ENCODE measurements around the gene PPP2R2C. TPM values are rescaled to one million over a fixed set of nuclear protein-coding genes. Genes with fewer than 3 reads are reported as not detected.

Gene PPP2R2C
- polyA plus RNA-seq (2012; ENCODE audit: low read depth, missing spikeins) = 0.12 TPM

DNA sequence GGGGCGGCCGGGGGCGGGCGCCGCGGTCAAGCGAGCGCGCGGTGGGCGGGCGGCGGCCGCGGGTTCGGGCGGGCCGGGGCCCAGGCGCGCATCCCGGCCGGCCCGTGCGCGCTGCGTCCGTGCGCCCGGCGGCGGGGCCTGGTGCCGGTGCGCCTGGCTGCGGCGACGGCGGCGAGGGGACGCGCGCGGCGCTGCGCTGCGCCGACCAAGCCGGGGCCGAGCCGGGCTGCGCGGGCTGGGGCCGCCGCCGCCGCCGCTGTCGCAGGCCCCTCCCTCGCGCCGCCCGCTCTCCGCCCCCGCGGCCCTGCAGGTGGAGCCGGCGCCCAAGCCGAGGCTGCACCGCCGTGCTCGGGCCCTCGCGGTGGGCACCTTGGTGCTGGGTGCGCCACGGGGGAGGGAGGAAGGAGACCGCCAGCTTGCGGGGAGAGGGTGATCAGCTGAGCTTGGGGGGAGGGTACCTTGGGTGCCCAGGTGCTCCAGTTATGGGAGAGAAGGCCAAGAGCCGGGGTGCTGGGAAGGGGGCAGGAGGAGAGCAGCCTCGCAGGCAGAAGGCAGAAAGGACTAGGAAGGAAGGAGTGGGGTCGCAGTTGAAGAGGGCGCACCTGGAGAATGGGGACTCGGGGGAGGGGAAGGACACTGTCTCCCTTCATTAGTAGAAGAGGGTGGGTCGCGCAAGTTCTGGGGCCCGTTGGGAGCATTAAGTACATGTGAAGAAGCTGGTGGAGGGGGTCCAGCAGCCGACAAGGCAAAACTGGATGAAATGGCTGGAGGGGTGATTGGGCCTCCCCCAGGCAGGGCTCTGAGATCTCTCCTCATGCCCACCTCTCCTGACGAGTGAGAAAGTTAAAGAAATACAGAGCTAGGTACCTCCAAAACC lies at the start of gene PPP2R2C:
PPP2R2C (minus strand) TSS at position 228 of the 877 bp plus-strand sequence. CDS start 385 bp downstream, outside the sequence.
- FAIRE-seq (no peak), DNase-seq (ENCODE audit: insufficient read length, low spot score) (no peak)
- no peak for TF ChIP-seq POLR2AphosphoS5 (IDR thresholded peaks at IDR 0.05; ENCODE audit: low read depth, low read length)
- TF ChIP-seq SPI1 (IDR thresholded peaks at IDR 0.05; ENCODE audit: low read depth, low read length) = no peak
- TF ChIP-seq TAF1 (IDR thresholded peaks at IDR 0.05; ENCODE audit: low read depth, low read length) = no peak
- TF ChIP-seq PAX5 (IDR thresholded peaks at IDR 0.05; ENCODE audit: insufficient read depth, low read length, severe bottlenecking) = no peak
- no peak for TF ChIP-seq POU2F2 (IDR thresholded peaks at IDR 0.05; ENCODE audit: low read depth, low read length)
- no peak for TF ChIP-seq POLR2A (IDR thresholded peaks at IDR 0.05; ENCODE audit: low read depth, low read length)

DNA sequence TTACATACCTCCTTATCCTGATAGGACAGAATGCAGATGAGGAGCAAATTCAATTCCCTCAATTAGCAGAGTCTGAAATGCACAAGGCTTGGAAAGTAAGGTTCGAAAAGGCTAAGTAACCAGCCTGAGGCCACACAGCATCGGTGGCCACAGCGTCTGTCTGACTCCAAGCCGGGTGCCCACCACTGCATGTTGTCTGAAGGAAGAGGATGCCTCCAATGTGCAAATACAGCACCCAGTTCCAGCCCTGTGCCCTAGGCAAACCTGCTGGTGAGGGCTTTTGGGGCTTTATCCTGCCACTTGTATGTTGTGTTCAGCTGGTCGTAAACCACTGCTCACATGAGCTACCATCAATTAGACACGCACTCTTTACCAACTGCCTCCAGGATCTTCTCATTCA lies 48.6 kb upstream of the PPP2R2C start:
- DNase-seq (ENCODE audit: insufficient read length, low spot score) (no peak), FAIRE-seq (no peak)
- TF ChIP-seq POLR2A (IDR thresholded peaks at IDR 0.05; ENCODE audit: low read depth, low read length) (no peak), POLR2AphosphoS5 (IDR thresholded peaks at IDR 0.05; ENCODE audit: low read depth, low read length) (no peak)

DNA sequence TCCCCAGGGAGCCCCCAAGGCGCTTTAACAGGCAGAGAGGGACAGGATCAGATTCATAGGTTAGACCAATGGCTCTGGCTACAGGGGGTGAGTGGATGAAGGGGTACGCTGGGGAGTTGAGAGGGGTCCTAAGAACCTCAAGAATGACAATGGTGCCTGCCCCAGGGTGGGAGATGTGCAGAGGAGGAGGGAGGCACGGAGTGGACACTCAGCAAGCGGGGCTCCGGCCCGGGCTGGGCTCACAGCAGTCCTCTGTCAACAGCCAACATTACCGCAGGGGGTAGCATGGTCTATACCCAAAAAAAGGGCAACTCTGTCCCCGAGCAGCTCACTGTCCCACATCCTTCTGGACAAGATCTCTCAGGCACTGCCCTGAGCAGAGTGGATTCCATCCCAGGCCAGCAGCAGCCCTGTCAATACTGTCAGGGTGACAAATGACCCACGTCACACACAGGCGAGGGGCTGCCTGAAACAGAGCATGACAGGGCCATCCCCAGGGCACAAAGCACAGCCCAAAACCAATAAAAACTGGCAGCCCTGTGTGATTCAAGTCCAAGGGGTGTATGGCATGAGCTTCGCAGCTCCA lies 47.7 kb upstream of the PPP2R2C start:
- DNase-seq (ENCODE audit: insufficient read length, low spot score) = no peak
- FAIRE-seq = no peak
- no peak for TF ChIP-seq PAX5 (IDR thresholded peaks at IDR 0.05; ENCODE audit: insufficient read depth, low read length, severe bottlenecking)
- TF ChIP-seq TAF1 (IDR thresholded peaks at IDR 0.05; ENCODE audit: low read depth, low read length) = no peak
- no peak for TF ChIP-seq POU2F2 (IDR thresholded peaks at IDR 0.05; ENCODE audit: low read depth, low read length)
- no peak for TF ChIP-seq POLR2AphosphoS5 (IDR thresholded peaks at IDR 0.05; ENCODE audit: low read depth, low read length)
- TF ChIP-seq POLR2A (IDR thresholded peaks at IDR 0.05; ENCODE audit: low read depth, low read length) = no peak
- TF ChIP-seq SPI1 (IDR thresholded peaks at IDR 0.05; ENCODE audit: low read depth, low read length) = no peak

DNA sequence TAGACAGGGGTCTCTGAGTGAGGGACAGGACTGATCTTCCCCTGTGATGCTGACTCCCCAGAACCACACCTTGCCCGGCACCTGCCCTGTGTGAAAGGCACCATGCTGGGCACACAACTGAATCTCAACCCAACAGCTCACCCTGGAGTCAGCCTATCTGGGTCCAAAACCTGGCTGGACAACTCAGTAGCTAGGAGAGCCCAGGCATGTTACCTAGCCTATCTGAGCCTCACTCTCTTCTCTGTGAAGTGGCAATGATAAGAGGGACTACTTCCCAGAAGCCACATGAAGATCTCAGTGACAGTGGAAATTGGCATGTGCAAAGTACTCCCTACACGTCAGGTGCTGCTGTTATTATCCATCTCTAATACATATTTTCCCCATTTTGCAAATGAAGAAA lies 44.8 kb upstream of the PPP2R2C start:
- no peak for FAIRE-seq
- no peak for TF ChIP-seq POU2F2 (IDR thresholded peaks at IDR 0.05; ENCODE audit: low read depth, low read length)
- TF ChIP-seq SPI1 (IDR thresholded peaks at IDR 0.05; ENCODE audit: low read depth, low read length) = no peak
- no peak for DNase-seq (ENCODE audit: insufficient read length, low spot score)

DNA sequence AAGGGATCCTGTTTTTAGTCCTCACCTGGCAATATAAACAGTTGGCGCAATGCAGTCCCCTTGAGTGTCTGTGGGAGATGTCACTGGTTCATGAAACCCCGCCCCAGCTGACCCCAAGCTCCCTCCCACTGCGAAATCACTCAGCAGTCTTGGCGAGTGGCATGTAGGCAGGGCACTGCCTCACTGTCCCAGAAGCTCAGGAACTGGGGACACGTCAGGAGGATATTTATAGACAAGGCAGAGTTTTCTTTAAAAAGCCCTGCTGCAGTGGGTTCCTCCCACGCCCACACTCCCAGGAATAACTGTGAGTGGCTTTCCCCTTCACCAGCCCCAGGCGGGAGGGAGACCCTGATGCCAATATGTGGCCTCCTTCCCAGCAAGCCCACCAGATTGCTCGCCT lies 44.3 kb upstream of the PPP2R2C start:
- FAIRE-seq = no peak
- TF ChIP-seq SPI1 (IDR thresholded peaks at IDR 0.05; ENCODE audit: low read depth, low read length) = no peak
- no peak for DNase-seq (ENCODE audit: insufficient read length, low spot score)

DNA sequence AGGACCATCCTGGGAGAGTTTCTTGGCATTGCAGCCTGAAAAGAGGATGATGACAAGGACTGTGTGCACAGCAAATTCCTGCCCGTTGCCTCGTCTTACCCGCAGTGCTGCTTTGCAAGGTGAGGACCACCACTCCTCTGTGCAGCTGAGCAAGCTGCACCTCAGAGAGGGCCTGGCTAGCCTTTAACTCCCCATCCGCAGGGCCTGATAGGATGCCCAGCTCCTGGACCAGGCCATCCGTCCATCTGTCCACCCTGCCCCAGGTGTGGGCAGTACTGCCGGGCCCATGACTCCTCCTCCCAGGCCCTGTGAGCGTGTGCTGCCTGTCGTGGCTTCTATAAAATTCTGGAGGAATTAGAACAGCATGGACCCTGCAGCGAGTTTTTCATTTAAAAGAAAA lies 43.9 kb upstream of the PPP2R2C start:
- DNase-seq (ENCODE audit: insufficient read length, low spot score) = no peak
- FAIRE-seq = no peak
- TF ChIP-seq POLR2AphosphoS5 (IDR thresholded peaks at IDR 0.05; ENCODE audit: low read depth, low read length) (no peak), POLR2A (IDR thresholded peaks at IDR 0.05; ENCODE audit: low read depth, low read length) (no peak), TAF1 (IDR thresholded peaks at IDR 0.05; ENCODE audit: low read depth, low read length) (no peak), POU2F2 (IDR thresholded peaks at IDR 0.05; ENCODE audit: low read depth, low read length) (no peak), PAX5 (IDR thresholded peaks at IDR 0.05; ENCODE audit: insufficient read depth, low read length, severe bottlenecking) (no peak), SPI1 (IDR thresholded peaks at IDR 0.05; ENCODE audit: low read depth, low read length) (no peak)

DNA sequence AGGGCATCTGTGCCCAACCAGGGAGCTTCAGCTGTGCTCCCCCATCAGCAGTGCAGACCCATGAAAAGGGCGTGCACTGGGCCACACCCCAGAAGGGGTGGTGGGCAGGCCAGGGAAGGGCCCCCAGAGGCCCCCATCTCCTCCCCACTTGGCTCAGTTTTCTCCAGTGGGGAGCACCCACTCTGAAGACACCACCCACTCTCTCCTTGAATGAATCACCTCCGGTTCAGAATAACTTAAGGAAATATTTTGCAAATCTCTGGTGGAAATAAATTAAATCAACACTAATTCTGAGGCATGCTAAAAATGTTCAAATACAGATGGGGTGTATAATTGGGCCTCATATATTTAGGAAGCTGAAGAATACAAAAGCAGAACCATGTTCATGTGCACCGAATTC lies 41.3 kb upstream of the PPP2R2C start:
- no peak for FAIRE-seq
- no peak for TF ChIP-seq POU2F2 (IDR thresholded peaks at IDR 0.05; ENCODE audit: low read depth, low read length)

DNA sequence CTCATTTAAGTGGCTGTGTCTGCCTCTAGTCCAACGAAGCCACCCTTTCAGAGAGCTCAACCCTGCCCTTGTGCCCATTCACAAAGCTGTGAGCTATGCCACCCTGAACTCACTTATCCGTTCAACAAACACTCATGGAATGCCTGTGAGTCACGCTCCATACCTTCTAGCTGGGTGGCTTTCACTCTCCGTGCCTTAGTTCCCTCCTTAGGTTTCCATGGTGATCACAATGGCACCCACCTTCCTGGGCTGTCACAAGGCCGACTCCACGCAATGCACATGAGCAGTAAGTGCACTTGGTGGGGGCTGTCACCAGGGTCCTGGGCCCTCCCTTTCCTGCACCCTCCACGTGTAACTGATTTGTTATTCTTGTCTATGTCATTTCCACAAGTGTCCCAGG lies 37.2 kb upstream of the PPP2R2C start:
- DNase-seq (ENCODE audit: insufficient read length, low spot score) (no peak), FAIRE-seq (no peak)

More for the DNA sequence above, 41.3 kb upstream of the PPP2R2C start:
- DNase-seq (ENCODE audit: insufficient read length, low spot score) = no peak

DNA sequence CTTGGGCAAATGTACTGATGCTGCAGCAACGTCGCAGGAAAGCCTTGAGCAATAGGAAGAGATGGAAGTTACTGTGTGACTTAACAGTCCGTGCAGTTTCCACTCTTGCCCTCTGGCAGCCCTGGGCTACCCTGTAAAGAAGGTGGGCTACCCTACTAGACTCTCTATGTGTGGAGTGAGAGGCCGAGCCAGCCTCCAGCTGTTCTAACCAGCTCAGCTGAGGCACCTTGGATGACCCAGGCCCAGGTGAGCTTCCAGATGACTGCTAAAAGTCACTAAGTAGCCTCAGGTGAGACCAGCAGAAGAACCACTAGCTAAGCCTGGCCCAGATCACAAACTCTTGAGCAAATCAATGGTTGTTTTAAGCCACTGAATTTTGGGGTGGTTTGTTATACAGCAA lies 34.9 kb upstream of the PPP2R2C start:
- no peak for TF ChIP-seq SPI1 (IDR thresholded peaks at IDR 0.05; ENCODE audit: low read depth, low read length)
- TF ChIP-seq PAX5 (IDR thresholded peaks at IDR 0.05; ENCODE audit: insufficient read depth, low read length, severe bottlenecking) = no peak
- no peak for TF ChIP-seq POLR2AphosphoS5 (IDR thresholded peaks at IDR 0.05; ENCODE audit: low read depth, low read length)
- TF ChIP-seq POLR2A (IDR thresholded peaks at IDR 0.05; ENCODE audit: low read depth, low read length) = no peak
- TF ChIP-seq TAF1 (IDR thresholded peaks at IDR 0.05; ENCODE audit: low read depth, low read length) = no peak
- TF ChIP-seq POU2F2 (IDR thresholded peaks at IDR 0.05; ENCODE audit: low read depth, low read length) = no peak
- no peak for FAIRE-seq

More for the DNA sequence above, 37.2 kb upstream of the PPP2R2C start:
- TF ChIP-seq PAX5 (IDR thresholded peaks at IDR 0.05; ENCODE audit: insufficient read depth, low read length, severe bottlenecking) (no peak), SPI1 (IDR thresholded peaks at IDR 0.05; ENCODE audit: low read depth, low read length) (no peak), POLR2A (IDR thresholded peaks at IDR 0.05; ENCODE audit: low read depth, low read length) (no peak), POU2F2 (IDR thresholded peaks at IDR 0.05; ENCODE audit: low read depth, low read length) (no peak), POLR2AphosphoS5 (IDR thresholded peaks at IDR 0.05; ENCODE audit: low read depth, low read length) (no peak), TAF1 (IDR thresholded peaks at IDR 0.05; ENCODE audit: low read depth, low read length) (no peak)

DNA sequence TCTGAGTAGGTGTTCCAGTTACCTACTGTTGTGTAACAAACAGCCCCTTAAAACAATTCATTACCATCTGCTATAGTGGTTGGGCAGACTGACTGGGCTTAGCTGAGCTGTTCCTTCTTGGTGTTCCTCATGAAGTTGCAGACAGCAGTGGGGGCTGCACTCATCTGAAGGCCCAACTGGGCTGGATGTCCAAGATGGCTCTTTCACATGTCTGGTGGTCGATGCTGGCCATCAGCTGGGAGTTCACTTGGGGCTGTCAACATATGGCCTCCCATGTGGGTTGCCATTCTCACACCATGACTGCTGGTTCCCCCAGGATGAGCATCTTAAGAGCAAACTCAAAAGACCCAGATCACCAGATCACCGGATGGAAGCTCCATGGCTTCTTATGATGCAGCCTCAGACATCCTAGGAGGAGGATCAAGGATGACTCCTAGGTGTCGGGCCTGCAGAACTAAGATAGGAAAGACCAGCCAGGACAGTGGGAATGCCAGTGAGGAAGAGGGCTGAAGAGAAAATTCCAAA lies 34.3 kb upstream of the PPP2R2C start:
- no peak for TF ChIP-seq PAX5 (IDR thresholded peaks at IDR 0.05; ENCODE audit: insufficient read depth, low read length, severe bottlenecking)
- no peak for TF ChIP-seq TAF1 (IDR thresholded peaks at IDR 0.05; ENCODE audit: low read depth, low read length)
- no peak for TF ChIP-seq POLR2AphosphoS5 (IDR thresholded peaks at IDR 0.05; ENCODE audit: low read depth, low read length)
- TF ChIP-seq POLR2A (IDR thresholded peaks at IDR 0.05; ENCODE audit: low read depth, low read length) = no peak
- TF ChIP-seq POU2F2 (IDR thresholded peaks at IDR 0.05; ENCODE audit: low read depth, low read length) = no peak
- no peak for TF ChIP-seq SPI1 (IDR thresholded peaks at IDR 0.05; ENCODE audit: low read depth, low read length)
- no peak for FAIRE-seq
- no peak for DNase-seq (ENCODE audit: insufficient read length, low spot score)

More for the DNA sequence above, 34.9 kb upstream of the PPP2R2C start:
- DNase-seq (ENCODE audit: insufficient read length, low spot score) = no peak
